H9 (cell line): ENCODE measurements around the gene HS3ST3B1. TPM values are rescaled to one million over a fixed set of nuclear protein-coding genes. Genes with fewer than 3 reads are reported as not detected.

ENCODE experiments used
- DNase-seq: peaks from one replicate; pipeline ENCODE4 v3.0.0-alpha.2; 2017
- H2AFZ ChIP-seq: one replicate; pipeline ENCODE4 v1.6.1; 2013; ENCODE audit warnings: mild to moderate bottlenecking, low read length, control low read depth, moderate library complexity
- H2AK5ac ChIP-seq: 2 replicates; pipeline ENCODE4 v1.6.1; 2013; ENCODE audit warnings: low read length, control low read depth, mixed read lengths; ENCODE audit not compliant: insufficient read length
- H2BK120ac ChIP-seq: one replicate; pipeline ENCODE4 v1.6.1; 2013; ENCODE audit warnings: low read depth, mild to moderate bottlenecking, low read length, control low read depth, inconsistent platforms; ENCODE audit not compliant: poor library complexity, severe bottlenecking
- H2BK12ac ChIP-seq: 2 replicates; pipeline ENCODE4 v1.6.1; 2013; ENCODE audit warnings: low read length, control low read depth, mixed read lengths, low read depth; ENCODE audit not compliant: insufficient read length
- H2BK15ac ChIP-seq: 2 replicates; pipeline ENCODE4 v1.6.1; 2013; ENCODE audit warnings: low read depth, low read length, control low read depth
- H2BK20ac ChIP-seq: one replicate; pipeline ENCODE4 v1.6.1; 2013; ENCODE audit warnings: low read depth, mild to moderate bottlenecking, low read length, control low read depth, inconsistent platforms; ENCODE audit not compliant: poor library complexity, severe bottlenecking
- H2BK5ac ChIP-seq: 2 replicates; pipeline ENCODE4 v1.6.1; 2013; ENCODE audit warnings: low read length, control low read depth, mixed read lengths; ENCODE audit not compliant: insufficient read length
- H3K14ac ChIP-seq: 2 replicates; pipeline ENCODE4 v1.6.1; 2013; ENCODE audit warnings: low read length, control low read depth; ENCODE audit not compliant: insufficient read depth
- H3K18ac ChIP-seq: 2 replicates; pipeline ENCODE4 v1.6.1; 2013; ENCODE audit warnings: low read depth, mild to moderate bottlenecking, mixed read lengths, low read length, control low read depth; ENCODE audit not compliant: insufficient read length
- H3K23ac ChIP-seq: 2 replicates; pipeline ENCODE4 v1.6.1; 2013; ENCODE audit warnings: low read length, control low read depth, mixed read lengths, low read depth; ENCODE audit not compliant: insufficient read length
- H3K23me2 ChIP-seq: 2 replicates; pipeline ENCODE4 v1.6.1; 2013; ENCODE audit warnings: low read depth, mild to moderate bottlenecking, mixed read lengths, low read length, control low read depth; ENCODE audit not compliant: insufficient read length, poor library complexity, severe bottlenecking
- H3K27ac ChIP-seq: 2 replicates; pipeline ENCODE4 v1.5.1; 2013; ENCODE audit warnings: low read length, control low read depth, mixed read lengths, low read depth; ENCODE audit not compliant: insufficient read length
- H3K27me3 ChIP-seq: 2 replicates; pipeline ENCODE4 v1.6.1; 2013; ENCODE audit warnings: low read length, control low read depth, inconsistent platforms; ENCODE audit not compliant: insufficient read depth
- H3K4ac ChIP-seq: 2 replicates; pipeline ENCODE4 v1.6.1; 2013; ENCODE audit warnings: low read depth, mild to moderate bottlenecking, control low read depth, inconsistent platforms, low read length, moderate library complexity
- H3K4me1 ChIP-seq: 2 replicates; pipeline ENCODE4 v1.6.1; 2013; ENCODE audit warnings: low read length, control low read depth, inconsistent platforms; ENCODE audit not compliant: insufficient read depth
- H3K4me2 ChIP-seq: 2 replicates; pipeline ENCODE4 v1.6.1; 2013; ENCODE audit warnings: low read length, control low read depth, mixed read lengths; ENCODE audit not compliant: insufficient read length, insufficient read depth
- H3K56ac ChIP-seq: 2 replicates; pipeline ENCODE4 v1.6.1; 2013; ENCODE audit warnings: low read depth, mild to moderate bottlenecking, mixed read lengths, low read length, control low read depth; ENCODE audit not compliant: insufficient read length
- H3K79me1 ChIP-seq: 2 replicates; pipeline ENCODE4 v1.6.1; 2013; ENCODE audit warnings: low read depth, mild to moderate bottlenecking, moderate library complexity, low read length, control low read depth, inconsistent platforms; ENCODE audit not compliant: insufficient read depth, poor library complexity, severe bottlenecking
- H3K79me2 ChIP-seq: 2 replicates; pipeline ENCODE4 v1.6.1; 2013; ENCODE audit warnings: low read length, control low read depth, inconsistent platforms; ENCODE audit not compliant: insufficient read depth
- H3K9ac ChIP-seq: 2 replicates; pipeline ENCODE4 v1.6.1; 2013; ENCODE audit warnings: low read length, control low read depth, mixed read lengths; ENCODE audit not compliant: insufficient read length; ENCODE audit errors: extremely low read depth
- H3K9me3 ChIP-seq: one replicate; pipeline ENCODE4 v1.6.1; 2013; ENCODE audit warnings: low read depth, low read length, inconsistent platforms; ENCODE audit not compliant: control insufficient read depth
- H3T11ph ChIP-seq: one replicate; pipeline ENCODE4 v1.6.1; 2013; ENCODE audit warnings: mild to moderate bottlenecking, low read length, control low read depth, inconsistent platforms
- H4K20me1 ChIP-seq: one replicate; pipeline ENCODE4 v1.6.1; 2013; ENCODE audit not compliant: control insufficient read depth, insufficient read length, insufficient read depth
- H4K5ac ChIP-seq: 2 replicates; pipeline ENCODE4 v1.6.1; 2013; ENCODE audit warnings: low read depth, mild to moderate bottlenecking, mixed read lengths, low read length, control low read depth; ENCODE audit not compliant: insufficient read length
- H4K8ac ChIP-seq: replicated peaks from 2 replicates; pipeline ENCODE4 v1.6.1; 2013; ENCODE audit warnings: low read length, control low read depth, mixed read lengths, low read depth; ENCODE audit not compliant: insufficient read length
- H4K91ac ChIP-seq: 2 replicates; pipeline ENCODE4 v1.6.1; 2013; ENCODE audit warnings: low read depth, mild to moderate bottlenecking, moderate library complexity, mixed read lengths, low read length, control low read depth; ENCODE audit not compliant: insufficient read length
- H3K27ac Mint-ChIP-seq, 3 experiments: 2 replicates in 2 of 3; 3 replicates in 1 of 3; pipeline ENCODE4 v1.8.0; 2020 to 2021; ENCODE audit warnings: mixed read lengths in 3 of 3, mild to moderate bottlenecking in 1 of 3, moderate library complexity in 1 of 3
- H3K27me3 Mint-ChIP-seq: 2 replicates; pipeline ENCODE4 v1.8.0; 2021; ENCODE audit warnings: low read depth, mild to moderate bottlenecking, moderate library complexity, mixed read lengths
- H3K36me3 Mint-ChIP-seq, 3 experiments: 2 replicates in 2 of 3; 3 replicates in 1 of 3; pipeline ENCODE4 v1.8.0; 2020 to 2021; ENCODE audit warnings: low read depth in 3 of 3, mixed read lengths in 3 of 3; ENCODE audit not compliant: insufficient read depth in 1 of 3
- H3K4me1 Mint-ChIP-seq, 2 experiments: 2 replicates each; pipeline ENCODE4 v1.8.0; 2020; ENCODE audit warnings: mixed read lengths in 2 of 2
- H3K4me3 Mint-ChIP-seq, 2 experiments: 2 replicates in 1 of 2; 3 replicates in 1 of 2; pipeline ENCODE4 v1.8.0; 2020 to 2021; ENCODE audit warnings: mild to moderate bottlenecking in 2 of 2, mixed read lengths in 2 of 2, moderate library complexity in 1 of 2
- H3K9me3 Mint-ChIP-seq, 2 experiments: 2 replicates in 1 of 2; 3 replicates in 1 of 2; pipeline ENCODE4 v1.8.0; 2020; ENCODE audit warnings: mild to moderate bottlenecking in 2 of 2, mixed read lengths in 2 of 2, moderate library complexity in 1 of 2
- WGBS: extraction: QIAGEN DNeasy Blood & Tissue Kit; methylation state at CpG from one replicate; pipeline ENCODE4 v1.1.7; 2013; ENCODE audit warnings: missing lambda C conversion rate, low lambda C conversion rate, mixed read lengths; ENCODE audit not compliant: insufficient read length; ENCODE audit errors: extremely low coverage; 5-methylcytosine and 5-hydroxymethylcytosine counted together
- total RNA-seq: library from RNA; stranded (reverse); gene quantifications from 2 replicates; pipeline ENCODE4 v1.2.1, GENCODE V29; 2021
- TF ChIP-seq, protein P1 (sequence below): fragments of 200-600 bp; sonication (generic); conservative IDR thresholded peaks from 3 replicates; pipeline ENCODE4 v1.8.0; 2021; ENCODE audit warnings: antibody characterized with exemption, mild to moderate bottlenecking

HS3ST3B1 gene
- total RNA-seq, 1 experiment from 2014 or later: 2.8 TPM

DNA sequence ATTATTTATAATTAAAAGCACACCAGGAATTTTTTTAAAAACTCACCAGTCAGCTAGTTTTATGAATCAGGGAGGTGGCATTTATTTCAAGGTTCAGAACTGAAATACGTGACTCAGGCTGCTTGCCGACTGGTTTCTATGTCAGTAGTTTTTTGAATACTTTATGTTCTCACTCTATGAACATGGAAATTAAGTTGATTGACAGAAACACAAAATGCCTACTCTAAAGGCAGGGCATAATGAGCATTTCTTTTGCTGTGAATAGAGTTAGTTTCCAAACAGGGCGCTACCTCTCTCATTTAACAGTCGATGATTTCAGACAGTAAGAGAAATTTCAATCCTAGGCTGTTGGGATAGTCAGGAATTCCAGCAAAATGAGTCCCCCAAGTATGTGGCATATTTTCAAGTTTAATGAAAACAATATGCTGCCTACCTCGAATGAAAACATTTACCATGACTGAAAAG, 6.7 kb downstream of the HS3ST3B1 start:
- peaks cover 27% of the 10 kb centered on the region; the same call in 1 of the 2 replicates for H3K4me1 ChIP-seq
- H2AK5ac ChIP-seq: no peak overlapping the region
- TF ChIP-seq, protein P1, sequence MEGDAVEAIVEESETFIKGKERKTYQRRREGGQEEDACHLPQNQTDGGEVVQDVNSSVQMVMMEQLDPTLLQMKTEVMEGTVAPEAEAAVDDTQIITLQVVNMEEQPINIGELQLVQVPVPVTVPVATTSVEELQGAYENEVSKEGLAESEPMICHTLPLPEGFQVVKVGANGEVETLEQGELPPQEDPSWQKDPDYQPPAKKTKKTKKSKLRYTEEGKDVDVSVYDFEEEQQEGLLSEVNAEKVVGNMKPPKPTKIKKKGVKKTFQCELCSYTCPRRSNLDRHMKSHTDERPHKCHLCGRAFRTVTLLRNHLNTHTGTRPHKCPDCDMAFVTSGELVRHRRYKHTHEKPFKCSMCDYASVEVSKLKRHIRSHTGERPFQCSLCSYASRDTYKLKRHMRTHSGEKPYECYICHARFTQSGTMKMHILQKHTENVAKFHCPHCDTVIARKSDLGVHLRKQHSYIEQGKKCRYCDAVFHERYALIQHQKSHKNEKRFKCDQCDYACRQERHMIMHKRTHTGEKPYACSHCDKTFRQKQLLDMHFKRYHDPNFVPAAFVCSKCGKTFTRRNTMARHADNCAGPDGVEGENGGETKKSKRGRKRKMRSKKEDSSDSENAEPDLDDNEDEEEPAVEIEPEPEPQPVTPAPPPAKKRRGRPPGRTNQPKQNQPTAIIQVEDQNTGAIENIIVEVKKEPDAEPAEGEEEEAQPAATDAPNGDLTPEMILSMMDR: no peak
- H4K8ac ChIP-seq: no peak overlapping the region
- Mint-ChIP-seq H3K4me1 (peaks cover 64 to 69% of the 10 kb centered on the region in 2 experiments), H3K36me3 (no peaks in the 10 kb centered on the region; a peak in 2 of 7 replicates), H3K9me3 (no peaks in the 10 kb centered on the region), H3K27me3 (peaks cover 51% of the 10 kb centered on the region), H3K27ac (no peak overlapping the region; a peak in 1 of 7 replicates), H3K4me3 (peak overlapping the region in 1 of 2 experiments; percentile 32; a peak in 1 of 5 replicates)
- H2BK12ac ChIP-seq: no peak overlapping the region
- H3K9me3 ChIP-seq: no peaks in the 10 kb centered on the region
- no peak overlapping the region for H4K91ac ChIP-seq
- no peak overlapping the region for H3K4me2 ChIP-seq
- H3K79me1 ChIP-seq: no peaks in the 10 kb centered on the region
- H2BK15ac ChIP-seq: no peak overlapping the region
- H2AFZ ChIP-seq: no peak overlapping the region
- H2BK5ac ChIP-seq: no peak overlapping the region
- H3K23ac ChIP-seq: no peak overlapping the region
- no peak overlapping the region for H2BK20ac ChIP-seq
- no peak overlapping the region for H3T11ph ChIP-seq
- H3K23me2 ChIP-seq: peaks cover 34% of the 10 kb centered on the region
- H3K27me3 ChIP-seq: peaks cover 31% of the 10 kb centered on the region; the same call in 1 of the 2 replicates
- no peak overlapping the region for H3K14ac ChIP-seq
- DNase-seq: peak; percentile 3
- H3K27ac ChIP-seq: no peak overlapping the region
- no peaks in the 10 kb centered on the region for H4K20me1 ChIP-seq
- H2BK120ac ChIP-seq: no peak overlapping the region
- H4K5ac ChIP-seq: no peak overlapping the region
- H3K9ac ChIP-seq: no peak overlapping the region
- H3K79me2 ChIP-seq: no peaks in the 10 kb centered on the region; the same call in 1 of the 2 replicates
- no CpG with 5 or more reads among the region's 5 CpGs for WGBS
- no peak overlapping the region for H3K56ac ChIP-seq
- H3K18ac ChIP-seq: no peak overlapping the region
- H3K4ac ChIP-seq: no peak overlapping the region
